ENCODE measurements around the gene CHAT. TPM values are rescaled to one million over a fixed set of nuclear protein-coding genes. Genes with fewer than 3 reads are reported as not detected.

CHAT gene
- total RNA-seq, 1 experiment from 2014 or later: not detected

- CTCF ChIA-PET: no interaction called here
- Mint-ChIP-seq H3K4me1 (ENCODE audit: insufficient read depth, unreplicated experiment) (no peaks in the 10 kb centered on the region), H3K9me3 (ENCODE audit: unreplicated experiment) (no peaks in the 10 kb centered on the region), H3K36me3 (ENCODE audit: insufficient read depth, unreplicated experiment) (no peaks in the 10 kb centered on the region), H3K4me3 (ENCODE audit: unreplicated experiment) (no peak overlapping the region), H3K27ac (ENCODE audit: low read depth, unreplicated experiment) (no peak overlapping the region), H3K27me3 (ENCODE audit: insufficient read depth, unreplicated experiment) (peaks cover 59% of the 10 kb centered on the region)
- POLR2A ChIA-PET: interaction anchor here (0.6 kb wide), 1 partner anchor 605 kb away, joined by 3 read pairs; no protein-coding TSS in a partner anchor
- TF ChIP-seq CTCF (IDR thresholded peaks at IDR 0.05; ENCODE audit: unreplicated experiment): no peak
- no TSS peak for BruUV-seq (replicated peaks)
- intact Hi-C loops (cut with micrococcal nuclease): no loop called here
- no peak for DNase-seq (ENCODE audit: unreplicated experiment)
Observed at GRCh38 chr10:49707585-49707984, 93.7 kb downstream of the CHAT start.

GRCh38 chr10:49709934-49710333 is 96.1 kb downstream of the CHAT start:
- intact Hi-C loops (cut with micrococcal nuclease): no loop called here
- no peak overlapping the region for H3K27ac Mint-ChIP-seq (ENCODE audit: low read depth, unreplicated experiment)
- TF ChIP-seq CTCF (IDR thresholded peaks at IDR 0.05; ENCODE audit: unreplicated experiment): no peak
- no peaks in the 10 kb centered on the region for H3K9me3 Mint-ChIP-seq (ENCODE audit: unreplicated experiment)
- ChIA-PET CTCF (no interaction called here), POLR2A (no interaction called here)
- H3K27me3 Mint-ChIP-seq (ENCODE audit: insufficient read depth, unreplicated experiment): peaks cover 54% of the 10 kb centered on the region
- DNase-seq (ENCODE audit: unreplicated experiment): no peak
- H3K4me1 Mint-ChIP-seq (ENCODE audit: insufficient read depth, unreplicated experiment): no peaks in the 10 kb centered on the region
- no TSS peak for BruUV-seq (replicated peaks)
- no peak overlapping the region for H3K4me3 Mint-ChIP-seq (ENCODE audit: unreplicated experiment)
- H3K36me3 Mint-ChIP-seq (ENCODE audit: insufficient read depth, unreplicated experiment): no peaks in the 10 kb centered on the region

- Mint-ChIP-seq H3K27me3 (ENCODE audit: insufficient read depth, unreplicated experiment) (peaks cover 49% of the 10 kb centered on the region), H3K4me1 (ENCODE audit: insufficient read depth, unreplicated experiment) (no peaks in the 10 kb centered on the region), H3K27ac (ENCODE audit: low read depth, unreplicated experiment) (no peak overlapping the region), H3K36me3 (ENCODE audit: insufficient read depth, unreplicated experiment) (no peaks in the 10 kb centered on the region), H3K4me3 (ENCODE audit: unreplicated experiment) (no peak overlapping the region), H3K9me3 (ENCODE audit: unreplicated experiment) (no peaks in the 10 kb centered on the region)
- no peak for TF ChIP-seq CTCF (IDR thresholded peaks at IDR 0.05; ENCODE audit: unreplicated experiment)
- no peak for DNase-seq (ENCODE audit: unreplicated experiment)
- CTCF ChIA-PET: no interaction called here
- no TSS peak for BruUV-seq (replicated peaks)
- POLR2A ChIA-PET: no interaction called here
- intact Hi-C loops (cut with micrococcal nuclease): no loop called here
Observed at GRCh38 chr10:49710966-49711365, 97.1 kb downstream of the CHAT start.

GRCh38 chr10:49711481-49711880 is 97.6 kb downstream of the CHAT start:
- H3K27ac Mint-ChIP-seq (ENCODE audit: low read depth, unreplicated experiment): no peak overlapping the region
- no peaks in the 10 kb centered on the region for H3K9me3 Mint-ChIP-seq (ENCODE audit: unreplicated experiment)
- ChIA-PET POLR2A (interaction anchor here (0.6 kb wide), 1 partner anchor 54 kb away, joined by 3 read pairs; no protein-coding TSS in a partner anchor), CTCF (no interaction called here)
- intact Hi-C loops (cut with micrococcal nuclease): no loop called here
- peaks cover 49% of the 10 kb centered on the region for H3K27me3 Mint-ChIP-seq (ENCODE audit: insufficient read depth, unreplicated experiment)
- H3K36me3 Mint-ChIP-seq (ENCODE audit: insufficient read depth, unreplicated experiment): no peaks in the 10 kb centered on the region
- no peak overlapping the region for H3K4me3 Mint-ChIP-seq (ENCODE audit: unreplicated experiment)
- H3K4me1 Mint-ChIP-seq (ENCODE audit: insufficient read depth, unreplicated experiment): no peaks in the 10 kb centered on the region
- no peak for DNase-seq (ENCODE audit: unreplicated experiment)
- no peak for TF ChIP-seq CTCF (IDR thresholded peaks at IDR 0.05; ENCODE audit: unreplicated experiment)
- no TSS peak for BruUV-seq (replicated peaks)

Data from MCF 10A (cell line).